GM18867 (cell line): Measurements from ENCODE around the gene TMEM74B.
"Not testable (repeated sequence)": the region's sequence is repeated elsewhere in the genome, so short reads cannot be mapped to it uniquely, and the experiment has no call there.

Experiments used
- ATAC-seq: cut with Tn5 transposase; IDR thresholded peaks from one replicate; pipeline ENCODE4 v1.9.1; 2021; ENCODE audit warnings: mild to moderate bottlenecking, moderate library complexity; ENCODE audit not compliant: unreplicated experiment

Gene TMEM74B

DNA sequence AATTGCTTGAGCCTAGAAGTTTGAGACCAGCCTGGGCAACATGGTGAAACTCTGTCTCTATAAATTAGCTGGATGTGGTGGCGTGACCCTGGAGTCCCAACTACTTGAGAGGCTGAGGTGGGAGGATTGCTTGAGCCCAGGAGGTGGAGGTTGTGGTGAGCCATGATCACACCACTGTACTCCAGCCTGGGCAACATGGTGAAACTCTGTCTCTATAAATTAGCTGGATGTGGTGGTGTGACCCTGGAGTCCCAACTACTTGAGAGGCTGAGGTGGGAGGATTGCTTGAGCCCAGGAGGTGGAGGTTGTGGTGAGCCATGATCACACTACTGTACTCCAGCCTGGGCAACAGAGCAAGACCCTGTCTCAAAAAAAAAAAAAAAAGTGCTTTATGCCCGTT, 35.0 kb downstream of the TMEM74B start:
- ATAC-seq: not testable (repeated sequence)

DNA sequence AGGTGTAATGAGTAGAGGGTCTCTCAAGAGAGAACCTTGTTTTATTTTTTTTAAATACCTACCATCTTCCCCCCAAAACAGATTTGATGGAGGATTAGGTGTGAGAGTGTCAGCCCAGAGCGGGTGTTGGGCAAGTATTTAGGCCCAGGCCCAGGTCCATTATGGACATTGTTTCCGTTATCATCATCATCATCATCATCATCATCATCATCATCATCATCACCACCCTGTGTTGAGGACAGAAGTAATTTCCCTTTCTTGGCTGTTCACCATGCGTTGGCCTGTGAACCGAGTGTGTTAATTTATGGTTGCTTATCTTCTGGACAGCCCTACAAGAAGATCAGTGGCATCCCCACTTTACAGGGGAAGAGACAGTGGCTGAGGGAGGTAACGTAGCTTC, 37.8 kb downstream of the TMEM74B start:
- no peak for ATAC-seq

DNA sequence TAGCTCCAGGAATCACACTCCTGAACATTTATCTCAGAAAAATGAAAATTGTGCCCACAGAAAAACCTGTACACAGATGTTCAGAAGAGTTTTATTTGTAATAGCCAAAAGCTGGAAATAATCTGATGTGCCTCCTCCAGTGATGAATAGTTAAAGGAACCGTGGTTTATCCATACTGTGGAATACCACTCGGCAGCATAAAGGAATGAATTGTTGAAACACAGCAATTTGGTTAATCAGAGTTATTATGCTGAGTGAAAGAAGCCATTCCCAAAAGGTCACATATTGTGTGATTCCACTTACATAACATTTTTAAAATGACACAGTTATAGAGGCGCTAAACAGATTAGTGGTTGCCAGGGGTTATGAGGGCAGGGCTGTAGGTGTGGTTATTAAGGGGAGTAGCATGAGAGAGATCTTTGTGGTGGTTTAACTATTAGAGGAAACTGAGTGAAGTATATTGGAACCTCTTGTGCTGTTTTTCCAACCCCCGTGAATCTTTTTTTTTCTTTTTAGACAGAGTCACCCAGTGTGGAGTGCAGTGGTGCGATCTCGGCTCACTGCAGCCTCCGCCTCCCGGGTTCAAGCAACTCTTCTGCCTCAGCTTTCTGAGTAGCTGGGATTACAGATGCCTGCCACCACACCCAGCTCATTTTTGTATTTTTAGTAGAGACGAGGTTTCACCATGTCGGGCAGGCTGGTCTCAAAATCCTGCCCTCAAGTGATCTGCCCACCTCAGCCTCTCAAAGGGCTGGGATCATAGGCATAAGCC, 40.2 kb downstream of the TMEM74B start:
- ATAC-seq: no peak

DNA sequence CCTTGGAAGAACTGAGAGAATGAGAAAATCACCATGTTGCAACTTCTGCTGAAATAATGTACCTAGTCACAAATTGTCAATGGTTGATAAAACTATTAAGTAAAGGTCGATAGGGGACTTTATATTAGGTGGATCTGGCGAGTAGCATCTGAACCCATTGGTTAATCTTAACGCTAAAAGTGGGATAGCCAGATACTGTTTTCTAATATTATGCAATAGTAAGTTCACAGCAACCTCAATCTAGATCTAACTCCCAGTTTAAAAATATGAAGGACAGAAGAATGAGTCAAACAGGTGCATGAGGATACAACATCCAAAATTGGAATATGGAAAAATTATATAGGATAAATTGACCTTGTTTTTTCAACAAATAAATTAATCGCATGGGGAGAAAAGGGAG, 47.5 kb downstream of the TMEM74B start:
- ATAC-seq: no peak

DNA sequence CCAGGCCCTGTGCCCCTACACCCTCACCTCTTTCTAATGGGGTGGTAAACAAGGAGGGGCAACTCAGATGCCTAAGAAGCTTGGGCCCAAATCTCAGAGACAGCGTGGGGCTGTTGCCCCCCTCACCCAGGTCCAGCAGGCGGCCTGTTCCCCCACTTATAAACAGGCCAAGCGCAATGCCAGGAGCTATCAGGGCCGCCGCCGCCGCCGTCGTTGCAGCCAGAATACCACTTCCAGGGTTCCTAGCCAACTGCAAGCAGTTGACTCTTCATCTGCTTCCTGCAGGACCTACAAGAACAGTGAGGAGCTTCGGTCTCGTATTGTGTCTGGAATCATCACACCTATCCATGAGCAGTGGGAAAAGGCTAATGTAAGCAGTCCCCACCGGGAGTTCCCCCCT, 49.9 kb downstream of the TMEM74B start:
- ATAC-seq: no peak

DNA sequence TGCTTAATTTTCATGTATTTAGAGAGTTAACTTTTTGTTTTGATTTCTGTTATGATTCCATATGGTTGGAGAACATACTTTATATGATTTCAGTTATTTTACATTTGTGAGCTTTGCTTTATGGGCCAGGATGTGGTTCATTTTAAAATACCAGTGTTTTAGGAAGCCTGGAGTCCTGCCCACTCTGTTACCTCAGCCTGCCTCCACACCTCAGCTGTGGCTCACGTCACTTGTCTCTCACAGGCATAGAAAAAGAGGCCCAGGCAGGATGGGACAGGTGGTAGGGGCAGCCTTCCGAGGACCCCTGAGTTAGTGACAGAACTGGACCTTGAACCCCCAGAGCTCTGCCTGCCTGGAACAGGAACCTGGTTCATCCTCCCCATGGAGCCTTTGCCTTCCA, 50.4 kb downstream of the TMEM74B start:
- no peak for ATAC-seq

DNA sequence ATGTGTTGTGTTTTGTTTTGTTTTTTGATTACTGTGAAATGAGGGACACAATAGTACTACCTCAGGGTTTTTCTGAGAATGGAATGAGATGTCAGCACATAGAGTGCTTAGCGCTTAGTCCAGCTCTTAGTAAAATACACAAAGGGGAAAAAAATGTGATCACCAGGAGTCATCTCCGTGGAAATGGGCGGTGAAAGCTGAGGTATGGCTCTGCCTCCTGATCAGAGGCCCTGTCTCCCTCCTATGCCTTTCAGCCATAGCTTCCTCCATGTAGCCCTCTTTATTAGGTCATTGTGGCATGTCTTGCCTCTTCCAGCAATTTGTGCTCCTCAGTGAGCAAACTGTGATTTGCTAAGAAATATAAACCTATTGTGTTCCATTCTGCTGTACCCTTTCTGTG, 53.4 kb downstream of the TMEM74B start:
- no peak for ATAC-seq

DNA sequence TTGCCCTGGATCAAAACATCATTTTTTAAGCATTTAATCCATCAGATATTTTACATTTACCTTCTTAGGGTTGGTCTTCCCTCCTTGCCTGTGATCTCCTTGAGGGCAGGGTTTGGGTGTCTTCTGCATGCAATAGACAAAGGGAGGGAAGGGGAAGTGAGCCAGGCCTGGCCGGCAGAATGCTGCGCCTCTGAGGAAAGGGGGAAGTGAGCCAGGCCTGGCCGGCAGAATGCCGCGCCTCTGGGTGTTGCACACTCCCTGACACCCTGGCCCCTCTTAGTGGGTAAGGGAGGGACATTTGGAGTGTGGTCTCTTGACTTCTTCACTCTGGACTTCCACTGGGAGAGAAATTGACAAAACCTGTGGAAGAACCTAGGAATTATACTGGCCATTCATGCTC, 53.9 kb downstream of the TMEM74B start:
- no peak for ATAC-seq
